GM12801 (cell line): Measurements from ENCODE around the gene LYL1.

Source experiments
- TF ChIP-seq, protein P1 (sequence below): IDR thresholded peaks from one replicate; pipeline ENCODE4 v1.5.1; 2011; ENCODE audit warnings: control low read depth; ENCODE audit not compliant: insufficient read length; ENCODE audit errors: extremely low read depth

Gene LYL1

DNA sequence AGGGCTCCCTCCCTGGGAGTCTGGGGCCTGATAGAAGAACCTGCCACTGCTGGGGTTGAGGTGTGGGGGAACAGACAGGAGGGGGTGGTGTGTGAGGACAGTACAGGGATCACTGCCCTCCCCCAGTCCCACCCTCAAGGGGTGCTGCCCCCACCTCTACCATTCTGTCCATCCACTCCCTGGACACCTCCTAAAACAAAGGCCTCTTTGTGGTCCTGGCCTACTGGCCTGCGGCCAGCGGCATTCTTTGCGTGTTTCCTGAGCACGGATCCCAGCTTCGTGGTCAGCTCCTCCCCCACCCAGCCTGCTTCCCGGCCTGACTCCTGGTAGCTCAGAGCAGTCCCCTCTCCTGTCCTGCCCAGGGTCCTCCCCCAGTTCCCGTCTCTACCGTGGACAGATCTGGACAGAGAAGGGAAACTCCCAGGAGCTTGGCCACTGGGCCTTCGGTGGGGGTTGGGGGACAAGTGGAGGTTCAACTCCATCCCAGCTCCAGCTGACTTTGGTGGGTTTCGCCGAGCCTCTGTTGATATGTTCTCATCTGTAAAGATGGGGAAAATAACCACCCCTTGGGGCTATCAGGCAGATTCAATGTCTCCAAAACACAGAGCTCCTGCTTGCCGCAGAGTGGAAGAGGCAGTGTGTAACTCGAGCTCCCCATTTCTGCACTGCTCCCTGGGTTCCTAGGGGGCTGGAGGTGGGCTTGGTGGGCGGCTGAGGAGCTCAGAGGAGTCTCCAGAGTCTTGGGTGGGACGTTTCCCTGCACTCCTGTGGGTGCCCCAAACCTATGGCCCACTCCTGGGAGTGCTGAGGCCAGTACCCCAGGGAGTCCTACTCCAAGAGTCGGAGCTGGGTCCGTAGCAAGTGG lies 48.7 kb downstream of the LYL1 start:
- TF ChIP-seq, protein P1, sequence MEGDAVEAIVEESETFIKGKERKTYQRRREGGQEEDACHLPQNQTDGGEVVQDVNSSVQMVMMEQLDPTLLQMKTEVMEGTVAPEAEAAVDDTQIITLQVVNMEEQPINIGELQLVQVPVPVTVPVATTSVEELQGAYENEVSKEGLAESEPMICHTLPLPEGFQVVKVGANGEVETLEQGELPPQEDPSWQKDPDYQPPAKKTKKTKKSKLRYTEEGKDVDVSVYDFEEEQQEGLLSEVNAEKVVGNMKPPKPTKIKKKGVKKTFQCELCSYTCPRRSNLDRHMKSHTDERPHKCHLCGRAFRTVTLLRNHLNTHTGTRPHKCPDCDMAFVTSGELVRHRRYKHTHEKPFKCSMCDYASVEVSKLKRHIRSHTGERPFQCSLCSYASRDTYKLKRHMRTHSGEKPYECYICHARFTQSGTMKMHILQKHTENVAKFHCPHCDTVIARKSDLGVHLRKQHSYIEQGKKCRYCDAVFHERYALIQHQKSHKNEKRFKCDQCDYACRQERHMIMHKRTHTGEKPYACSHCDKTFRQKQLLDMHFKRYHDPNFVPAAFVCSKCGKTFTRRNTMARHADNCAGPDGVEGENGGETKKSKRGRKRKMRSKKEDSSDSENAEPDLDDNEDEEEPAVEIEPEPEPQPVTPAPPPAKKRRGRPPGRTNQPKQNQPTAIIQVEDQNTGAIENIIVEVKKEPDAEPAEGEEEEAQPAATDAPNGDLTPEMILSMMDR, result no peak

GRCh38 chr19:13053238-13053637 lies 49.4 kb downstream of the LYL1 start:
- TF ChIP-seq, protein P1, result no peak

GRCh38 chr19:13052447-13053175 lies 50.0 kb downstream of the LYL1 start:
- TF ChIP-seq, protein P1, result no peak

- TF ChIP-seq, protein P1, result no peak
Observed at GRCh38 chr19:13051557-13052165, 51.0 kb downstream of the LYL1 start.

DNA sequence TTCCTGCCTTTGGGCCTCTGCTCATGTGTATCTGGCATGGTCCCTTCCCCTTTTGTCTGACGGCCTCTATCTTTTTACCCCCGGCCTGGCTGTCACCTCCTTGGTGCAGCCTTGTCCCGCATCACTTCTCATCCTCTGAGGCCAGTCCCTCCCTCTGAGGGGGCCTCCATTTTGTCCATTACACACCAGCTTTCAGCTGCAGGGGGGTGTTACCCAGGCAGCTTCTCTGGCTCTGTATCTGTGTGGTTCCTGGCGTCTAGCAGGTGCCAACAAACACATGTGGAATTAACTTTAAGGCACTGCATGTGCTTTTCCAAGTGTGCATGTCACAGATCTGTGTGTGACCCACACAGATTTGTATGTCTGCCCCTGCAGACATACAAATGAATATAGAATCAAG lies 52.4 kb downstream of the LYL1 start:
- TF ChIP-seq, protein P1, result no peak
